HG02571 (cell line): Measurements from ENCODE around the gene GNG7.
"Not testable (repeated sequence)": the region's sequence is repeated elsewhere in the genome, so short reads cannot be mapped to it uniquely, and the experiment has no call there.

Experiments
- ATAC-seq: cut with Tn5 transposase; IDR thresholded peaks from one replicate; pipeline ENCODE4 v1.9.1; 2021; ENCODE audit warnings: mild to moderate bottlenecking, moderate library complexity; ENCODE audit not compliant: unreplicated experiment

The GNG7 gene

DNA sequence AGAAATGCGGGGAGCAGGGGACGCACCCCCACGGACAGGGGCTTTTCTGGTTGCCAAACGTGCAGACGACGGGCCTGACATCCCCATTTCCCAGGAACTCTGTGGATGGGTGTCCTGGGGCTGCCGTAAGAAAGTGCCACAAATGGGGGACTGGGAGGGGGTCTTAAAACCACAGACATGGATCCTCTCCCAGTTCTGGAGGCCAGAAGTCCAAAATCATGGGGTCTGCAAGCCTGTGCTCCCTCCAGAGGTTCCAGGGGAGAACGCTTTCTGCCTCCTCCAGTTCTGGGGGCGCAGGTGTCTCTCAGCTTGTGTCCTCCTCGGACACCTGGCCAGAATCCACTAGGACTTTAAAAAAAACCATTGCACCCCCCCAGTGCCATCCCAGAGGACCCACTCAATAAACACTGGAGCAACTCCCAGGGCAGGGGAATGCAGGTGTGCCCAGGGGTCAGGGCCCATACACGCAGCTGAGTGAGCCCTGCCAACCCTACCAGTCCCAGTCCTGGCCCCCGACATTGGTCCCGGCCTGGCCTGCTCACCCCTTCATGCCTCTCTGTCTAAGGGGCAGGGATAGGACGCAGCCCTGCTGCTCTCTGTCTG lies 122.7 kb downstream of the GNG7 start:
- no peak for ATAC-seq

DNA sequence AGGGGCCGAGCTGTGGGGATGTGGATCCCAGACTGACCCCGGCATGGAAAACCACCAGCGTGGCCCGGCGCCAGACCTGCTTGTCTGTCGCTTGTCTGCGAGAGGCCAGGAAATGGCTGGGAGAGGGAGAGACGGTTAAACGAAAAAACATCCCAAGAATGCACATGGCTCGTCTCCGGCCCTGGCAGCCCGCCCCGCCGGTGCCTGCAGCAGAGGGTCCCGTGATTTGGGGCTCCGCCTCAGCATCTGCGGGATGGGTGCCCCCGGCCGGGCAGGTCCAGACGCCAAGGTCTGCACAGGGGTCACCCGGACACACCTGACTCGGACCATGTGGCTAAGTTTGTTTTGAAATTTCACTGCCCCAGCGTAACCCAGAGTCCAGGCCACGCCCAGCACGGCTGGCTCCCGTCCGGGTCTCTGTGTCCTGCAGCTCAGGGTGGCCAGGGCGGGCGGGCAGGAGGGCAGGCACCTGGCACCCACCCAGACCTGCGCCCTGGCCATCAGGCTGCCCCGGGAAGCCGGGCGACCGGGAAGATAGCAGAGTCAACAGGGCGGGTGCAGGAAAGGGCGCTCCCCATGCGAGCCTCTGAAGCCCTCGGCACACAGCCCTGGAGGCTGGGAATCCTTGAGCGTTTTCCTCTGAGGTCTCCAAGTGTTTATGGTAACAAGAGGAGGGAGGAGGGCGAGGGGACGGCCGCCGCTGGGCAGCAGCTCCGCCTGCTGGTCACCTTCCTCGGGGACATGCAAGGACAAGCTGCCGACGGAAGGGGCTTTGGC lies 123.4 kb downstream of the GNG7 start:
- ATAC-seq: no peak

DNA sequence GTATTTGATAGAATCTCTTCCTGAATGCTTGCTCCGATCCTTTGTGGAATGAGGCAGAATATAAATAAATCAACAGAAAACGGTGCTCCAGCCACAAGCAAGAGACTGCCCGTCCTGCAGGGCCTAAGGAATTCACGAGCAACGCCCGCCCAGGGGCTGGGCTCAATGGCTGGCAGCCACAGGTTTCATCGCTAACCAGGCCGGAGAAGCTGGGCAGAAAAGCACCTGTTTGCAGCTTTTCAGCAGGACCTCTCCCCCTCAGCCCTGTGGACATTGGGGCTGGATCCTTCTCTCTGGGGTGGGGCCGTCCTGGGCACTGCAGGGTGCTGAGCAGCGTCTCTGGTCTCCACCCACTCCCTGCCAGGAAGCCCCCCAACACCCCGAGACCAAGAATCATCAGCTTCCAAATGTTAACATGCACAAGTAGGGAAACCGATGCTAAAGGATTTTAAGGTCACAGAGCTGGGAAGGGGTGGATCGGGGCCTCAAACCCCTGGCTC lies 124.1 kb downstream of the GNG7 start:
- no peak for ATAC-seq

DNA sequence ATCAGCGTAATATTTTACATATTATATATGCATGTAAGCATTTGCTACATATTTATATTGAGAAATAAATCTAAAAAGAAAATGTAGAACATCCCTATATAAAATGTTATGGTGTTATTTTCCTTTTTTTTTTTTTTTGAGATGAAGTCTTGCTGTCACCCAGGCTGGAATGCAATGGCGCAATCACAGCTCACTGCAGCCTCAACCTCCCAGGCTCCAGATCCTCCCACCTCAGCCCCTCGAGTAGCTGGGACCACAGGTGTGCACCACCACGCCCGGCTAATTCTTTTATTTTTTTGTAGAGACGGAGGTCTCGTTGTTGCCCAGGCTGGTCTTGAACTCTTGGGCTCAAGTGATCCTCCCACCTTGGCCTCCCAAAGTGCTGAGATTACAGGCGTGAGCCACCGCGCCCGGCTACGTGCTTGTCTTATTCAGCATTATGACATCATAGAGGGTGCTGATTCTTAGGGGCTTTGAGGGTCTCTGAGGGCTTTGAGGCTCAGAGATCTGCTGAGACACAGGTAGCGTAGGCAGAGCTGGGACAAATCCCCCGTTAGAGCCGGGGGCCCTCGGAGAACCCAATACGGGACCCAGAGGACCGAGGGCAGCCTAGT lies 124.7 kb downstream of the GNG7 start:
- no peak for ATAC-seq

DNA sequence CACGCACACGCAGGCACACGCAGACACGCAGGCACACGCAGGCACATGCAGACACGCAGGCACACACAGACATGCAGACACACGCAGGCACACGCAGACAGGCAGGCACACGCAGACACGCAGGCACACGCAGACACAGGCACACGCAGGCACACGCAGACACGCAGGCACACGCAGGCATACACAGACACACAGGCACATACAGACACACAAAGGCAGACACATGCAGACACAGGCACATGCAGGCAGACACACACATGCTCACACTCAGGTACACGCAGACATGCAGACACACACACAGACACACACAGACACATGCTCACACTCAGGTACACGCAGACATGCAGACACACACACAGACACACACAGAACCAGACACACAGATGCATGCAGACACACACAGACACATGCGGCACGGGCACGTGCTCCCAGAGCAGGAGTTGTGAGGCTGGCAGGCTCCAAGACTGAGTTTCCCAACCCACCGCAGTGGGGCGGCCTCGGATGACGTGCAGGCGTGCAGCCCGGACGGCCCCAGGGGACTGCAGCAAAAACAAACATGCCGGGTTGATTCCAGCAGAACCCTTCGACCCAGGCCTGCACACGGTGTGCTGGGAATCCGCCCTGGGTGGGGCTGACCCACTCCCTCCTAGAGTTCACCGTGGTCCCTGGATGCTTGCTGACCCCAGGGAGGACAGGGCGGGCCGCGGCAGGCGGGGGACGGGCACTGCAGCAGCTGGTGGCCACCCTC lies 126.6 kb downstream of the GNG7 start:
- ATAC-seq: no peak

DNA sequence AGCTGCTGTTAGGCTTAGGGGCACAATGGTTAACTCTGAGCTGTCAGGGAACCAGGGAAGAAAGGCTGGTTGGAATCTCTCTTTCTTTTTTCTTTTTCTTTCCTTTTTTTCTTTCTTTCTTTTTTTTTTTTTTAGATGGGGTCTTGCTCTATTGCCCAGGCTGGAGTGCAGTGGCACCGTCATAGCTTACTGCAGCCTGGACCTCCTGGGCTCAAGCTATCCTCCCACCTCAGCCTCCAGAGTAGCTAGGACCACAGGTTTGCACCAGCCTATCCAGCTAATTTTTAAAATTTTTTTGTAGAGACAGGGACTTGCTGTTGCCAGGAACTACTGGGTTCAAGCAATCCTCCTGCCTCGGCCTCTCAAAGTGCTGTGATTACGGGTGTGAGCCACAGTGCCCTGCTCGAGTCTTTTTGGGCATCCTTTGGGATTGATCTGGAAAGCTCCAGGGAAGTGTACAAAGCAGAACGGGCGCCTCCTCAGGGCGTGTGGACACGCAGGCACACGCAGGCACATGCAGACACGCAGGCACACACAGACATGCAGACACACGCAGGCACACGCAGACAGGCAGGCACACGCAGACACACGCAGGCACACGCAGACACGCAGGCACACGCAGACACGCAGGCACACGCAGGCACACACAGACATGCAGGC lies 127.4 kb downstream of the GNG7 start:
- no peak for ATAC-seq

DNA sequence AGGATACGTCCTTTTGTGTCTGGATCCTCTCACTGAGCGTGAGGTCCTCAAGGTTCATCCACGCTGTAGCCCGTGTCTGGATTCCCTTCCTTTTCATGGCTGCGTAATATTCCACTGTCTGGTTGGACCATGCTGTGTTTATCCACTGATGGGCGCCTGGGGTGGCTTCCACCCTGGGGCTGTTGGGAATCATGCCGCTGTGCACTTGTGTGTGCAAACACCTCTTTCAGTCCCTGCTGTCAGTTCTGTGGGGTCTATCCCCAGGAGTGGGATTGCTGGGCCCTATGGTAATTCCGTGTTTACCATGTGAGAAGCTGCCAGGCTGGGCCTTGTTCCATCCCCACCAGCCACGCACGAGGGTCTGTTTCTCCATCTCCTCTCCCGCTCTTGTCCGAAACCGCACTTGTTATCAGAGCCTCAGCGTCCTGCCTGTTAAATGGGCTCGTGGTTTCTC lies 128.0 kb downstream of the GNG7 start:
- ATAC-seq: no peak

DNA sequence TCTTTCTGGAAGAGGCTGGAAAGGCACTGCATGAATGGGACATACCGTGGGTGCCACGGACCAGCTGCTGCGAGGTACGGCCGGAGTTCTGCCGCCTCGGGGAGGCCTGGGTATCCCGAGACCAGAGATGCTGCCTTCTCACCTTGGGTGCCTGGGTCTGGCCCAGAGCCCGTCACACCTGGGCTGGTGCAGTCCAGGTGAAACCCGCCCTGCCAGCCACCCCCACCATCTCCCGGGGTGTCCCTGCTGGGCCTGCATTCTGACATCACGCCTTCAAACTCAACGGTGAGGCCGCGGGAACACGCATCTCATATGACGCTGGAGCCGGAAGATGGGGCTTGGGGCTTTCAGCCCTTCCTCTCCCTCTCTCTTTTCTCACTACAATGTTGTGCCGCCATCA lies 128.6 kb downstream of the GNG7 start:
- ATAC-seq: no peak

DNA sequence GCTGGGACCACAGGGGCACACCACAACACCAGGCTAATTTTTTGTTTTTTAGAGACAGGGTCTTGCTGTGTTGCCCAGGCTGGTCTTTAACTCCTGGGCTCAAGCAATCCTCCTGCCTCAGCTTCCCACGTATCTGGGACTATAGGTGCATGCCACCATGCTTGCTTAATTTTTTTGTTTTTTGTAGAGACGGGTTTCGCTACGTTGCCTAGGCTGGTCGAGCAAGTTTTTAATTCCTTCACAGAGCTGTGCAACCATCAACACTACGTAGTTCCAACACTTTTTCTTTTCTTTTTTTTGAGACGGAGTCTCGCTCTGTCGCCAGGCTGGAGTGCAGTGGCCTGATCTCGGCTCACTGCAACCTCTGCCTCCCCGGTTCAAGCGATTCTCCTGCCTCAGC lies 130.3 kb downstream of the GNG7 start:
- not testable (repeated sequence) for ATAC-seq

DNA sequence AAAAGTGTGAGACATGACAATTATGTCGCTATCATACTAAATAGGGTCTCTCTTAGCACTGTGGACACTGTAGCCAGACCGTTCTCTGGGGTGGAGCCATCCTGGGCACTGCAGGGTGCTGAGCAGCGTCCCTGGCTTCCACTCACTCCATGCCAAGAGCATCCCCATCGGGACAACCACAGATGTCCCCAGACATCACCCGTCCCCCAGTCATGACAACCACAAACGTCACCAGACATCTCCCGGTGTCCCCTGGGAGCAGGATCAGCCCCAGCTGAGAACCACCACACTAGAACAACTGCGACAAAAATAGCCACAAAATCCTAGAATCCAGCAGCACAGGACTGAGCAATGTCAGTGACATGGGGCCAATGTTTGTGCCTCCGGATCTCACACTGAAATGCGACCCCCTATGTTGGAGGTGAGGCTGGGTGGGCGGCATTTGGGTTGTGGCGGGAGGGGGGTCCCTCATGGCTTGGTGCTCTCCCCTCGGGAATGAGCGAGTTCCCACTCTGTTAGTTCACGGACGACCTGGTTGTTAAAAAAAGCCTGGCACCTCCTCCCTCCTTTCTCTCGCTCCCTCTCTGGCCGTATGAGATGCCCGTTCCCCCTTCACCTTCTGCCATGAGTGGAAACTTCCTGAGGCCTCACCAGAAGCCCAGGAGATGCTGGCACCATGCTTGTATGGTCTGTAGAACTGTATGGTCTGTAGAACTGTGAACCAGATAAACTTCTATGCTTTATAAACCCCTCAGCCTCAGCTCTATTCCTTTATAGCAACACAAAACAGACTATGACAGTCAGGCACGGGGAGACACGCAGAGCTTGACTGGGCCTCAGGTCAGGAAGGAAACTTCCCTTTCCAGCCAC lies 132.7 kb downstream of the GNG7 start:
- ATAC-seq: no peak

DNA sequence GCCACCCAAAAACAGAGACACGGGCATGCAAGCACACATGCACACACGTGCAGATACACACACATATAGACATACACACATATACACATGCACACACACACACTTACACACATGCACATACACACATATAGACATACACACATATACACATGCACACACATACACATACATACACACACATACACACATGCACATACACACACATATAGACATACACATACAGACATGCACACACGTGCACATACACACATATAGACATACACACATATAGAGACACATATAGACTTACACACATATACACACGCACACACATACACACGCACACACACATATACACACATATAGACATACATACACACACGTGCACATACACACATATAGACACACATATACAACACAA lies 134.5 kb downstream of the GNG7 start:
- no peak for ATAC-seq

DNA sequence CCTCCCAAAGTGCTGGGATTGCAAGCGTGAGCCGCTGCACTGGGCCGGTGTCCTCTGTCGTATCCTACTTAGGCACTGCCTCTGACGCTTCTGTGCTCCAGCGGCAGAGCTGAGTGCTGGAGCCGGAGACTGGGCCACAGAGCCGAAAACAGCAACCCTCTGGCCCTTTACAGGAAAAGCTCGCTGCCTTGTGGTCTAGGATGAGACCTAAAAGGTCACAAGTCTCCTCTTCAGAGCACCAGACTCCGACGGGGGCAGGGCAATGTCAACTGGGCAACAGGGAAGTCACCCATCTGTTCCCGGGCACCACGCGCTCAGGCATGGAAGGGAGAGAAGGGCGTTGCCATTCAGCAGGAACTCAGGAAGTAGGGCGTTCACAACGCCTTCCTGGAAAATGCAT lies 134.9 kb downstream of the GNG7 start:
- no peak for ATAC-seq

DNA sequence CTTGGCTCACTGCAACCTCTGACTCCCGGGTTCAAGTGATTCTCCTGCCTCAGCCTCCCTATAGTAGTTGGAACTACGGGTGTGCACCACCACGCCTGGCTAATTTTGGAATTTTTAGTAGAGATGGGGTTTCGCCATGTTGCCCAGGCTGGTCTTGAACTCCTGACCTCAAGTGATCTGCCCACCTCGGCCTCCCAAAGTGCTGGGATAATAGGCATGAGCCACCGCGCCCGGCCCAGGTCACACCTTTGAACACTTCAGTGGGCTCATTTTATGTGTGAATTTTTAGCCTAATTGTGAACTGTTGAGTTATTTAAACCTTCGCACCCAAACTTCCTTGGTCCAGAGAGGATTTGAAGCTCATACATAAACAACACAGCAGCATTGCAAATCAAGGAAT lies 138.9 kb downstream of the GNG7 start:
- ATAC-seq: not testable (repeated sequence)

DNA sequence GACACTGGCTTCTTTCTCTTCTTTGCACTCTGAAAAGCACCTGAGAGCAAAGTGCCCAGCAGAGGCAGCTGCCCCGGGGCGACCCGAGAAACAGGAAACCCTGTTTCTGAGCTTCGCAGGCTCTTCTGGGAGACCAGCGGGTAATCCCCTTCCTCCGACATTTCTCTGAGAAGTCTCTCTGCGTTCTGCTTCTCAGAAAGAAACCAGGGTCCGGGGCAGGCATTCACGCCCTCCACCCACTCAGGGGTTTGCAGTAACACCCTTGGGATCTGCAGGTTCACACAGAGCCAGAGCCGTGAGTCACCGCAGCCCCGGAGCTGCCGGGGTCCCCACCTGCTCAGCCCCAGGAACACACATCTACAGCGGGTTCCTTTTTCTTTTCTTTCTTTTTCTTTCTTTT lies 140.6 kb downstream of the GNG7 start:
- peak; percentile 68 for ATAC-seq

DNA sequence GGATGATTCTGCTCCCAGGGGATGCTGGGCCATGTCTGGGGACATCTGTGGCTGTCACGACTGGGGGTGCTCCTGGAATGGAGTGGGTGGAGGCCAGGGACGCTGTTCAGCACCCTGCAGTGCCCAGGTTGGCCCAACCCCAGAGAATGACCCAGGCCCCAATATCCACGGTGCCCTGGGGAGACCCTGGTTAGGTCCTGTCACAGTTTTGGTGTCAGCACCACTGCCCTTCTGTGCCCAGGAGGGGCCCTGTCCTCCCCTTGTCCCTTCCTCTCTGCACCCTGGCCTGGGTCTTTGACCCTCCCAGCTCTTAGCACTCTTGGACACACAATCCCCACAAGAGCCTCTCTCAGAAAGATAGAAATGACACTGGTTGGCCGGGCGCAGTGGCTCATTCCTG lies 141.3 kb downstream of the GNG7 start:
- ATAC-seq: no peak

DNA sequence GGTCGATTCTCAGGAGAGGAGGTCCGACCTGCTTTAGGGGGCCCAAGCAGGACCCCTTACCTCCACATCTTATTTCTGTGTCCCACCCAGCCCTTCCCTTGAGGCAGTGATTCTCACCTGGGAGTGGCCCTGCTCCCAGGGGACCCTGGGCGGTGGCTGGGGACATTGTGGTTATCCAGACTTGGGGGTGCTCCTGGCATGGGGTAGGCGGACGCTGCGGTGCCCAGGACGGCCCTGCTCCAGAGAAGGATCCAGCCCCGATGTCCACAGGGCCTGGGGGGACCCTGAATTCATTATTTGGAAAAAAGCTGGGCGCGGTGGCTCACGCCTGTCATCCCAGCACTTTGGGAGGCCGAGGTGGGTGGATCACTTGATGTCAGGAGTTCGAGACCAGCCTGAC lies 142.1 kb downstream of the GNG7 start:
- no peak for ATAC-seq

DNA sequence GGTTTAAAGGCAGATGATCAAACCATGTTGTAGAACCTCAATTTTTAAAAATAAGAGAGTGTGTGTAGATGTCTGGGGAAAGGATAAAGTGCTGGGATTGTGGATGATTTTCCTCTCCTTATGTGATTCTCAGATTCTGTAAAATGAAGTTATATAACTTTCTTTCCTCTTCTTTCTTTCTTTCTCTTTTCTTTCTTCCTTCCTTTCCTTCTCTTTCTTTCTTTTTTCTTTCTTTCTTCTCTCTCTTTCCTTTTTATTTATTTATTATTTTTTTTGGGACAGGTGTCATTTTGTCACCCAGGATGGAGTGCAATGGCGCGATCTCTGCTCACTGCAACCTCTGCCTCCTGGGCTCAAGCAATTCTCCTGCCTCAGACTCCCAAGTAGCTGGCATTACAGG lies 144.0 kb downstream of the GNG7 start:
- no peak for ATAC-seq

DNA sequence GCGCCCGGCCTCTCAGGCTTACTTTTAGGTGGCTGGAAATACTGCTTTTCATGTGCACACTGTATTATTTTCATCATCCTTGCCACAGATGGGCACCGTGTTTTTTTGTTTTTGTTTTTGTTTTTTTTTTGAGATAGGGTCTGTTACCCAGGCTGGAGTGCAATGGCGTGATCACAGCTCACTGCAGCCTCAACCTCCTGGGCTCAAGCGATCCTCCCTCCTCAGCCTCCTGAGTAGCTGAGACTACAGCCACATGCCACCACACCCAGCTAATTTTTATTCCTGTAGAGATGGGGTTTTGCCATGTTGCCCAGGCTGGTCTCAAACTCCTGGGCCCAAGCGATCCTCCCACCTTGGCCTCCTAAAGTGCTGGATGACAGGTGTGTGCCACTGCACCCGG lies 144.4 kb downstream of the GNG7 start:
- ATAC-seq: not testable (repeated sequence)

DNA sequence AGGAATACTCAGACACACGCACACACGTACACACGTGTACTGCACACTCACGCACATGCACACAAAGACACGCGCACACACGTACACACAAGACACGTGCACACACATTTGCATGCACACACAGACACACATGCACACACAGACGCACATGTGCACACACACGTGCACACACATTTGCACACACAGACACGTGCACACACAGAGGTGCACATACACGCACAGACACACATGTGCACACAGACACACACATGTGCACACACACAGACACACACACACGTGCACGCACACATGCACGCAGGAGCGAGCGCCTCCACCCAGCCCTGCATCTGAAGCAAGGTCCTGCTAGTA lies 145.4 kb downstream of the GNG7 start:
- no peak for ATAC-seq
